GM10266 (cell line): Measurements from ENCODE around the gene PAPOLA.
"Not testable (repeated sequence)": the region's sequence is repeated elsewhere in the genome, so short reads cannot be mapped to it uniquely, and the experiment has no call there.

ENCODE experiments used
- DNase-seq: peaks from one replicate; pipeline ENCODE4 v3.0.0; 2012; ENCODE audit errors: extremely low spot score
- TF ChIP-seq, protein P1 (sequence below): IDR thresholded peaks from 2 replicates; pipeline ENCODE4 v1.5.1; 2012; ENCODE audit warnings: mild to moderate bottlenecking, low read depth; ENCODE audit not compliant: control insufficient read depth, insufficient read depth; ENCODE audit errors: missing control alignments

PAPOLA gene

DNA sequence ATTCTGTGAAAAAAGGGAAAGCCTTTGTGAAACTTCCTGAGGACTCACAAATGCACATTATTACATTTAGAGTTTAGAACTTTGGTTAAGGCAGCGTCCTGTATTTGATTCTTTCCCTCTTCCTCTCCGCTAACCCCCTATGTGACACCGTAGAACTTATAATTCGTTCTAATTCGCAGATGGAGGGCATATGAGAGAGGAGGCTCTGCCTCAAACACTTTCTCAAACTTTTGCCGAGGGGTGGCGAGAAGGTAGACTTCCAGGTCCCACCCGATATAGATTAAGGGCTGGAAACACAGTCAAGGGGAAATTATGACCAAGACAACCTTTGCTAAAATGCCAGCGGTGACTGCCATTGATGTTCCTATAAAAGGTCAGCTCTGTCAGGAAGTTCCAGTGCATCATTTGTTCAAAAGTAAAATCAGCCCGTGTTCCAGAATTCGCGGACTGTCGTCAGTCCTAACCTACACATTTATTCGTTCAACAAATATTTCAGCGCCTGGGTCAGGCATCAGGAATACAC is 904 bp upstream of the PAPOLA start:
- DNase-seq: peak; percentile 13
- TF ChIP-seq, protein P1, sequence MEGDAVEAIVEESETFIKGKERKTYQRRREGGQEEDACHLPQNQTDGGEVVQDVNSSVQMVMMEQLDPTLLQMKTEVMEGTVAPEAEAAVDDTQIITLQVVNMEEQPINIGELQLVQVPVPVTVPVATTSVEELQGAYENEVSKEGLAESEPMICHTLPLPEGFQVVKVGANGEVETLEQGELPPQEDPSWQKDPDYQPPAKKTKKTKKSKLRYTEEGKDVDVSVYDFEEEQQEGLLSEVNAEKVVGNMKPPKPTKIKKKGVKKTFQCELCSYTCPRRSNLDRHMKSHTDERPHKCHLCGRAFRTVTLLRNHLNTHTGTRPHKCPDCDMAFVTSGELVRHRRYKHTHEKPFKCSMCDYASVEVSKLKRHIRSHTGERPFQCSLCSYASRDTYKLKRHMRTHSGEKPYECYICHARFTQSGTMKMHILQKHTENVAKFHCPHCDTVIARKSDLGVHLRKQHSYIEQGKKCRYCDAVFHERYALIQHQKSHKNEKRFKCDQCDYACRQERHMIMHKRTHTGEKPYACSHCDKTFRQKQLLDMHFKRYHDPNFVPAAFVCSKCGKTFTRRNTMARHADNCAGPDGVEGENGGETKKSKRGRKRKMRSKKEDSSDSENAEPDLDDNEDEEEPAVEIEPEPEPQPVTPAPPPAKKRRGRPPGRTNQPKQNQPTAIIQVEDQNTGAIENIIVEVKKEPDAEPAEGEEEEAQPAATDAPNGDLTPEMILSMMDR: no peak

DNA sequence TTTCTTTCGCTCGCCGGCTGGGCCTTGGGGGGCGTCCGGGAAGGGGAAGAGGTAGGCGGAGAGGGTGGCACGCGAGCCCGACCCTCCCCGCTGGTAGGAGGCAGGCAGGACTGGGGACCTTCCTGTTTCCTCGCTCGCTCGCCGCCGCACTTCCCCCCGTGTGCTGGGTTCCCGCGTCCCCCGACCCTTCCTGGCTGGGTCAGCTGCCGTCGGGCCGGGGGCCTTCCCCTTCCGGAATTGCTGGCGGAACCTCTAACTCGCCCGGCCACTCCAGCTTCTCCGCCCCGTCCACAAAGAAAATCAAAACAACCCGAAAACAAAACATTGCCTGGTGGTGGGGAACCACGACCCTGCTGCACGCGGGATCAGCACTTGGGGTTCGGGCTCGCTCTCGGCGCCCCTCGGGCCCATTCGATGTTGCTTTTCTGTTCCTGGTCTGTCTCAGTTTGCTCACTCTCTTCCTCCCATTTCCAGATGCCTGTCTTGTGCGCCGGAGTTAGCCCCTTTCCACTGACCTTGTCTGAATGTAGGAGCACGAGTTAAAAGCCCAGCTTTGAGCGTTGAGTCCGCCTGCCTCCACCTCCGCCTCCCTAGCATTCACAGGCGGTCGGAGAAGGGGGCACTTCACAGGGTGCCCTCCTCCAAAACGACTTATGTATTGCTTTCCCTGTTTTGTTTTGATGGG is 581 bp downstream of the PAPOLA start:
- TF ChIP-seq, protein P1: no peak
- peak; percentile 51 for DNase-seq

DNA sequence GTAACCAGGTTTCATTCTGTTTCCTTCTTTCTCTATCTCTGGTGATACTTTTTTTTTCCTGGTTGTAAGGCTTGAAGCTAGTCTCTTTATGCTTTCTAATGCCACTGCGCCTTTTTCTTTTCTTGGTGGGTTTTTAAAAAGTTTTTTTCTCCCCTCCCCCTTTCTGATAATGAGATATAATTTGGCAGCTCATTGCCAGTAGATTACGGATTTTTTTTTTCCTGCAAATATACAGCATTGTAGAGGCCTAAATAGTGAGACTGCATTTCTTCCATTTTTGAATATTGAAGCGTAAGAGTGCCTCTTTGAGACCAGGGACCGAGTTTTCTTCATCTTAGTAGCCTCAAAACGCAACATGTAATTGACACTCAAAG is 1.1 kb downstream of the PAPOLA start:
- TF ChIP-seq, protein P1: no peak
- no peak for DNase-seq

DNA sequence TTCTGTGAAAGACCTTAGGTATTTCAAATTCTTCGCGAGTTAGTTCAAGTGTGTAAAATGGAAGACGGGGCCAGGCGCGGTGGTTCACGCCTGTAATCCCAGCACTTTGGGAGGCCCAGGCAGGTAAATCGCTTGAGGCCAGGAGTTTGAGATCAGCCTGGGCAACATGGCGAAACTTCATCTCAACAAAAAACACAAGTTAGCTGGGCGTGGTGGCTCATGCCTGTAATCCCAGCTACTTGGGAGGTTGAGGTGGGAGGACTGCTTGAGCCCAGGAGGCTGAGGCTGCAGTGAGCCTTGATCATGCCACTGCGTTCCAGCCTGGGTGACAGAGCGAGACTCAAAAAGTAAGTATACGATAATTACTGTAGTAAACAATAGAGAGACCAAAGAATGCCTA is 2.2 kb downstream of the PAPOLA start:
- not testable (repeated sequence) for DNase-seq

DNA sequence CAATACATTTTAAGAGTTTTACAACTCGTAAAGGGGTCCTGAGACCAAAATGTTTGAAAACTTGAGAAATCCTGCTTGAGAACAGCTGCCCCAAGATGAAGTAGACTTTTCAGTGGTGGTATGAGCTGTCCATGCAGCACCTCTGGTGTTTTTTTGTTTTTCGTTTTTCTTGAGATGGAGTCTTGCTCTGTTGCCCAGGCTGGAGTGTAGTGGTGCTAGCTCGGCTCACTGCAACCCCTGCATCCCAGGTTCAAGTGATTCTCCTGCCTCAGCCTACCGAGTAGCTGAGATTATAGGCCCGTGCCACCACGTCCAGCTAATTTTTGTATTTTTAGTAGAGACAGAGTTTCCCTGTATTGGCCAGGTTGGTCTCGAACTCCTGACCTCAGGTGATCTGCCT is 5.5 kb downstream of the PAPOLA start:
- no peak for DNase-seq
- TF ChIP-seq, protein P1: no peak

DNA sequence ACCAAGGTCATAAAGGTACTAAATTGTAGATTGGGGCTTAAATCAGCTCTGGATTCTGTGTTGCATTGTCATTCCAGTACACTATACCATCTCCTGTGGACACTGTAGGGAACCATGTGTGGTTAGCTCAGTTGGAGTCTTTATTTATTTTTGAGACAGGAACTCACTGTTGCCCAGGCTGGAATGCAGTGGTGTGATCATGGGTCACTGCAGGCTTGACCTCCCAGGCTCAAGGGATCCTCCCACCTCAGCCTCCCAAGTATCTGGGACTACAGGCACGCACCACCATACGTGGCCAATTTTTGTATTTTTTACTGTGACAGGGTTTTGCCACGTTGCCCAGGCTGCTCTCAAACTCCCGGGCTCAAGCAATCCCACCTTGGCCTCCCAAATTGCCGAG is 6.7 kb downstream of the PAPOLA start:
- TF ChIP-seq, protein P1: no peak
- no peak for DNase-seq

DNA sequence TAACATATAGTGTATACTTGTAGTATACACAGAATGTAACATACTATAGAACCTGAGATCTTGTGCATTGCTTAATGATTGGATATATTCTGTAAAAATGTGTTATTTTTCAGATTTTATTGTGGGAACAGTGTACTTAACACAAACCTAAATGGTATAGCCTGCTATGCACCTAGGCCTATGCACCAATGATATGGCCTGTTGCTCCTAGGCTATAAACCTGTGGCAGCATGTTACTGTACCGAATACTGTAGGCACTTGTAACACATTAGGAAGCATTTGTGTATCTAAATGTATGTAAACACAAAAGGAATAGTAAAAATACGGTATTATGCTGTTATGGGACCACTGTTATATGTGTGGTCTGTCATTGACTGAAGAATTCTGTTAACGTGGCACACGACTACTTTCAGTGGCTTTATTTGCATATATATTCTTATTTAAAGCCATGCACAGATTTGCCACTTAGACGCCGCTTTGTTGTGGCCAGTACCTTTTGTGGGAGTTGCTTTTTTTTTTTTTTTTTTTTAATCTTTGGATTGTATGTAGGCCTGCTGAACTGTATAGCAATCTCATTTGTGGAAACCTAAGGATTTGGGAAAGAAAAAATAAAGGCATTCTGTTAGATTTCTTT is 7.4 kb downstream of the PAPOLA start:
- TF ChIP-seq, protein P1: no peak
- no peak for DNase-seq
